Endothelial cell of umbilical vein (primary cell): ENCODE measurements around the gene TET2. TPM values are rescaled to one million over a fixed set of nuclear protein-coding genes. Genes with fewer than 3 reads are reported as not detected.

Source experiments
- BruUV-seq: library from RNA; stranded (reverse); fragments of 400-500 nt; replicated peaks from 2 replicates; lab custom pipeline; 2021; lab: Mats Ljungman, UMichigan
- CTCF ChIA-PET: fragments of 300-600, 350-600 bp; sonication (Branson Sonifier 250); formaldehyde crosslinking; loops from one replicate; lab custom pipeline; 2021; ENCODE audit warnings: antibody characterized with exemption, inconsistent platforms; lab: Charles Lee
- POLR2A ChIA-PET: fragments of 300-600, 350-600 bp; sonication (Branson Sonifier 250); formaldehyde crosslinking; loops from one replicate; lab custom pipeline; 2021; ENCODE audit warnings: antibody characterized with exemption, inconsistent platforms; lab: Charles Lee
- DNase-seq: peaks from one replicate; pipeline ENCODE4 v3.0.0-alpha.2; 2011; ENCODE audit warnings: low read depth, low spot score
- FAIRE-seq: peaks from 2 replicates; lab custom pipeline; 2011; peaks lifted over from hg19 to GRCh38; lab: Jason Lieb, UNC
- H2AFZ ChIP-seq: 2 replicates; pipeline ENCODE4 v1.6.0; 2012; ENCODE audit warnings: low read depth, low read length, control low read depth, inconsistent platforms
- H3K27ac ChIP-seq: 2 replicates; pipeline ENCODE4 v1.5.1; 2011; ENCODE audit warnings: low read depth, mild to moderate bottlenecking, control low read depth, low read length, moderate library complexity; ENCODE audit not compliant: insufficient read depth
- H3K27me3 ChIP-seq, 2 experiments: 2 replicates each; pipeline versions ENCODE4 v1.6.0 to v1.6.1; 2011; ENCODE audit warnings: low read length in 2 of 2, mixed read lengths in 1 of 2; ENCODE audit not compliant: control insufficient read depth in 2 of 2, insufficient read depth in 2 of 2
- H3K36me3 ChIP-seq, 2 experiments: 2 replicates in 1 of 2; 3 replicates in 1 of 2; pipeline ENCODE4 v1.5.1; 2011; ENCODE audit warnings: low read length in 2 of 2, mild to moderate bottlenecking in 1 of 2, moderate library complexity in 1 of 2; ENCODE audit not compliant: control insufficient read depth in 2 of 2, insufficient read depth in 2 of 2; ENCODE audit errors: extremely low read depth in 1 of 2
- H3K4me1 ChIP-seq: 3 replicates; pipeline ENCODE4 v1.5.1; 2011; ENCODE audit warnings: mild to moderate bottlenecking, low read length; ENCODE audit not compliant: control insufficient read depth, insufficient read depth; ENCODE audit errors: extremely low read depth
- H3K4me2 ChIP-seq: 2 replicates; pipeline ENCODE4 v1.6.1; 2011; ENCODE audit warnings: low read length, control low read depth, mixed read lengths; ENCODE audit not compliant: insufficient read depth
- H3K4me3 ChIP-seq, 3 experiments: fragments of 200-600 bp in 1 of 3; sonication (generic), shearing (Covaris generic) in 1 of 3; replicated peaks in 1 of 3; 2 replicates each; pipeline ENCODE4 v1.5.1; 2011 to 2016; ENCODE audit warnings: control low read depth in 3 of 3, low read length in 3 of 3, mild to moderate bottlenecking in 2 of 3, inconsistent platforms in 1 of 3, low read depth in 1 of 3, moderate library complexity in 1 of 3; ENCODE audit not compliant: insufficient read depth in 1 of 3
- H3K79me2 ChIP-seq: 2 replicates; pipeline ENCODE4 v1.6.0; 2012; ENCODE audit warnings: low read length, inconsistent platforms; ENCODE audit not compliant: control insufficient read depth, insufficient read depth
- H3K9ac ChIP-seq: replicated peaks from 2 replicates; pipeline ENCODE3; 2011; ENCODE audit warnings: low read length, control low read depth; ENCODE audit not compliant: insufficient read depth; ENCODE audit errors: extremely low read depth
- H3K9me1 ChIP-seq: replicated peaks from 3 replicates; pipeline ENCODE4 v1.6.0; 2011; ENCODE audit warnings: mild to moderate bottlenecking, low read length; ENCODE audit not compliant: control insufficient read depth, insufficient read depth; ENCODE audit errors: extremely low read depth
- H3K9me3 ChIP-seq: replicated peaks from 2 replicates; pipeline ENCODE4 v1.5.1; 2012; ENCODE audit warnings: low read length, inconsistent platforms; ENCODE audit not compliant: control insufficient read depth, insufficient read depth
- H4K20me1 ChIP-seq: replicated peaks from 2 replicates; pipeline ENCODE3; 2011; ENCODE audit warnings: mild to moderate bottlenecking, low read length; ENCODE audit not compliant: control insufficient read depth, insufficient read depth; ENCODE audit errors: extremely low read depth
- CTCF ChIP-seq, 2 donors: IDR thresholded peaks; 1 replicate in 1 of 2; 2 replicates in 1 of 2; pipeline ENCODE4 v1.5.1; 2011; ENCODE audit warnings: low read length in 2 of 2, mild to moderate bottlenecking in 2 of 2, moderate library complexity in 2 of 2, control low read depth in 1 of 2, inconsistent platforms in 1 of 2, low read depth in 1 of 2; ENCODE audit not compliant: insufficient read depth in 1 of 2; ENCODE audit errors: extremely low read depth in 1 of 2
- EZH2 ChIP-seq: IDR thresholded peaks from 2 replicates; pipeline ENCODE4 v1.6.1; 2012; ENCODE audit warnings: borderline replicate concordance, low read depth, mild to moderate bottlenecking, moderate library complexity, low read length, inconsistent platforms; ENCODE audit not compliant: severe bottlenecking
- FOS ChIP-seq: IDR thresholded peaks from 2 replicates; pipeline ENCODE4 v1.6.1; 2011; ENCODE audit warnings: mild to moderate bottlenecking, low read length, moderate library complexity, borderline replicate concordance; ENCODE audit not compliant: insufficient read depth
- GATA2 ChIP-seq: IDR thresholded peaks from 2 replicates; pipeline ENCODE4 v1.7.0; 2011; ENCODE audit warnings: low read depth, mild to moderate bottlenecking, moderate library complexity, mixed read lengths, low read length; ENCODE audit not compliant: insufficient read length, insufficient read depth
- JUN ChIP-seq: IDR thresholded peaks from 2 replicates; pipeline ENCODE4 v1.6.1; 2011; ENCODE audit warnings: borderline replicate concordance, low read depth; ENCODE audit not compliant: insufficient read length, insufficient read depth
- MAX ChIP-seq: IDR thresholded peaks from 2 replicates; pipeline ENCODE4 v1.6.1; 2011; ENCODE audit not compliant: insufficient read depth, insufficient read length
- MYC ChIP-seq: IDR thresholded peaks from one replicate; pipeline ENCODE4 v1.6.1; 2011; ENCODE audit warnings: mild to moderate bottlenecking, low read depth, low read length
- POLR2A ChIP-seq: IDR thresholded peaks from 2 replicates; pipeline ENCODE4 v1.6.1; 2012; ENCODE audit warnings: low read depth, mild to moderate bottlenecking, control low read depth, low read length
- POLR2AphosphoS5 ChIP-seq: IDR thresholded peaks from 2 replicates; pipeline ENCODE4 v1.6.1; 2012; ENCODE audit warnings: low read depth, mild to moderate bottlenecking, control low read depth, low read length, moderate library complexity; ENCODE audit not compliant: insufficient read depth
- dilution Hi-C: fragments of 300-500 bp; cut with MboI; formaldehyde crosslinking; loops from one replicate; pipeline ENCODE4 v1.15.0; 2019; ENCODE audit warnings: low sequenced_read_pairs; ENCODE audit not compliant: extremely low pct_ligation_motif_present
- intact Hi-C: fragments of 100-400 bp; cut with micrococcal nuclease; formaldehyde crosslinking; loops from one replicate; pipeline ENCODE4 v1.10.0; 2022
- polyA plus RNA-seq, 4 experiments: library from polyadenylated mRNA; depleted of rRNA in 3 of 4; stranded (reverse) in 3 of 4; unstranded in 1 of 4; fragments of >200 nt; gene quantifications; 2 replicates each; pipeline versions ENCODE4 v1.2.1 to v1.2.3, GENCODE V29; 2011 to 2012; ENCODE audit warnings: missing spikeins in 1 of 4
- total RNA-seq: library from RNA; stranded (reverse); gene quantifications from 2 replicates; pipeline ENCODE4 v1.2.3, GENCODE V29; 2021

Gene TET2
- total and polyA plus RNA-seq, 2 donors (not counting 3 experiments of a cell fraction or from before 2014, with no cell fraction given) = 4.8 to 17.5 TPM

- Histone ChIP-seq H3K9me3 (no peaks in the 10 kb centered on the region), H3K4me1 (no peaks in the 10 kb centered on the region), H4K20me1 (no peaks in the 10 kb centered on the region), H2AFZ (no peak overlapping the region), H3K9ac (no peak overlapping the region), H3K79me2 (peaks cover 60% of the 10 kb centered on the region), H3K4me3 (no peak overlapping the region), H3K9me1 (peaks cover 3% of the 10 kb centered on the region), H3K36me3 (no peaks in the 10 kb centered on the region), H3K27me3 (no peaks in the 10 kb centered on the region), H3K27ac (no peak overlapping the region), H3K4me2 (no peak overlapping the region)
- POLR2A ChIA-PET = no interaction called here
- intact Hi-C loops = no loop called here
- CTCF ChIA-PET = interaction anchor here (1.5 kb wide), 1 partner anchor 53 kb away, joined by 3 read pairs; no protein-coding TSS in a partner anchor
- no peak for DNase-seq
- no peak for TF ChIP-seq MYC
- TF ChIP-seq CTCF (IDR thresholded peaks at IDR 0.05; ENCODE audit: extremely low read depth in 1 of 2, insufficient read depth in 1 of 2, low read depth in 1 of 2, low read length in 2 of 2) = no peak
- TF ChIP-seq EZH2 = no peak
- TF ChIP-seq JUN = no peak
- TF ChIP-seq GATA2 = no peak
- no peak for TF ChIP-seq POLR2A
- no peak for TF ChIP-seq FOS
- TF ChIP-seq POLR2AphosphoS5 = no peak
- TF ChIP-seq MAX = no peak
- no TSS peak for BruUV-seq
- FAIRE-seq = no peak
- dilution Hi-C loops = no loop called here
These were observed 8.8 kb downstream of the TET2 start for GRCh38 chr4:105155426-105155825.
